Pulmonary artery endothelial cell (primary cell): ENCODE measurements around the gene KLHL4. TPM values are rescaled to one million over a fixed set of nuclear protein-coding genes. Genes with fewer than 3 reads are reported as not detected.
"Not testable (repeated sequence)": the region's sequence is repeated elsewhere in the genome, so short reads cannot be mapped to it uniquely, and the experiment has no call there.

Source experiments
- DNase-seq: peaks from one replicate; pipeline ENCODE4 v3.0.0-alpha.2; 2011; ENCODE audit warnings: low read depth, low spot score
- total RNA-seq: library from RNA; depleted of rRNA; stranded (reverse); fragments of >200 nt; gene quantifications from 2 replicates; pipeline ENCODE4 v1.2.3, GENCODE V29; 2014

The KLHL4 gene
- total RNA-seq, 1 donor from 2014 or later, result 34.6 TPM

- not testable (repeated sequence) for DNase-seq
Measured at GRCh38 chrX:87641439-87641838, 123.8 kb downstream of the KLHL4 start.

GRCh38 chrX:87661761-87662160 is 144.2 kb downstream of the KLHL4 start:
- no peak for DNase-seq

GRCh38 chrX:87663421-87663820 is 145.8 kb downstream of the KLHL4 start:
- no peak for DNase-seq

- no peak for DNase-seq
Measured at GRCh38 chrX:87664381-87664780, 146.8 kb downstream of the KLHL4 start.

- DNase-seq, result no peak
Measured at GRCh38 chrX:87679849-87680248, 162.2 kb downstream of the KLHL4 start.

GRCh38 chrX:87687703-87688102 is 170.1 kb downstream of the KLHL4 start:
- no peak for DNase-seq

- not testable (repeated sequence) for DNase-seq
Measured at GRCh38 chrX:87688113-87688748, 170.6 kb downstream of the KLHL4 start.

GRCh38 chrX:87689218-87689617 is 171.6 kb downstream of the KLHL4 start:
- not testable (repeated sequence) for DNase-seq

GRCh38 chrX:87693204-87693603 is 175.6 kb downstream of the KLHL4 start:
- no peak for DNase-seq

- DNase-seq, result no peak
Measured at GRCh38 chrX:87697409-87697808, 179.8 kb downstream of the KLHL4 start.

- no peak for DNase-seq
Measured at GRCh38 chrX:87702795-87703194, 185.2 kb downstream of the KLHL4 start.

- not testable (repeated sequence) for DNase-seq
Measured at GRCh38 chrX:87703469-87703868, 185.9 kb downstream of the KLHL4 start.

GRCh38 chrX:87706134-87706533 is 188.5 kb downstream of the KLHL4 start:
- DNase-seq, result no peak

- DNase-seq, result no peak
Measured at GRCh38 chrX:87710580-87710979, 193.0 kb downstream of the KLHL4 start.
